Right lobe of liver (tissue), 4 donors: ENCODE results near the gene IGDCC3.

ENCODE experiments used
- CTCF ChIP-seq, 4 donors: fragments of 200-600 bp in 3 of 4; fragments of 450-650 bp in 1 of 4; IDR thresholded peaks; one replicate each; pipeline versions ENCODE4 v1.5.1 to v1.8.0; 2016 to 2022; ENCODE audit warnings: antibody characterized with exemption in 4 of 4, mild to moderate bottlenecking in 2 of 4
- POLR2A ChIP-seq: fragments of 450-650 bp; IDR thresholded peaks from one replicate; pipeline ENCODE4 v1.6.1; 2017; ENCODE audit warnings: antibody characterized with exemption, mild to moderate bottlenecking
- donor health status: DM: no; HTN: no; CAD: no.
- donor health status: DM: no; HTN: no; CAD: no.
- donor health status: DM: no; HTN: yes; CAD: no.

- no peak for TF ChIP-seq CTCF (IDR thresholded peaks at IDR 0.05)
- TF ChIP-seq POLR2A: no peak
Measured at GRCh38 chr15:65331811-65332210, 46.0 kb downstream of the IGDCC3 start.
